ENCODE measurements around the gene MAP3K19.

- TF ChIP-seq GATA2 (IDR thresholded peaks at IDR 0.05; ENCODE audit: low read depth, low read length) (no peak), GATA3 (IDR thresholded peaks at IDR 0.05; ENCODE audit: low read depth, low read length) (no peak)
Measured at GRCh38 chr2:135048122-135048521, 875 bp upstream of the MAP3K19 start.
